Measurements from ENCODE around the gene ZCWPW1. TPM values are rescaled to one million over a fixed set of nuclear protein-coding genes. Genes with fewer than 3 reads are reported as not detected.

The ZCWPW1 gene
- total and polyA plus RNA-seq, 2 of the 13 experiments (the other 11 are each of a cell fraction or from before 2014, with no cell fraction given) = 2.4 to 2.5 TPM

DNA sequence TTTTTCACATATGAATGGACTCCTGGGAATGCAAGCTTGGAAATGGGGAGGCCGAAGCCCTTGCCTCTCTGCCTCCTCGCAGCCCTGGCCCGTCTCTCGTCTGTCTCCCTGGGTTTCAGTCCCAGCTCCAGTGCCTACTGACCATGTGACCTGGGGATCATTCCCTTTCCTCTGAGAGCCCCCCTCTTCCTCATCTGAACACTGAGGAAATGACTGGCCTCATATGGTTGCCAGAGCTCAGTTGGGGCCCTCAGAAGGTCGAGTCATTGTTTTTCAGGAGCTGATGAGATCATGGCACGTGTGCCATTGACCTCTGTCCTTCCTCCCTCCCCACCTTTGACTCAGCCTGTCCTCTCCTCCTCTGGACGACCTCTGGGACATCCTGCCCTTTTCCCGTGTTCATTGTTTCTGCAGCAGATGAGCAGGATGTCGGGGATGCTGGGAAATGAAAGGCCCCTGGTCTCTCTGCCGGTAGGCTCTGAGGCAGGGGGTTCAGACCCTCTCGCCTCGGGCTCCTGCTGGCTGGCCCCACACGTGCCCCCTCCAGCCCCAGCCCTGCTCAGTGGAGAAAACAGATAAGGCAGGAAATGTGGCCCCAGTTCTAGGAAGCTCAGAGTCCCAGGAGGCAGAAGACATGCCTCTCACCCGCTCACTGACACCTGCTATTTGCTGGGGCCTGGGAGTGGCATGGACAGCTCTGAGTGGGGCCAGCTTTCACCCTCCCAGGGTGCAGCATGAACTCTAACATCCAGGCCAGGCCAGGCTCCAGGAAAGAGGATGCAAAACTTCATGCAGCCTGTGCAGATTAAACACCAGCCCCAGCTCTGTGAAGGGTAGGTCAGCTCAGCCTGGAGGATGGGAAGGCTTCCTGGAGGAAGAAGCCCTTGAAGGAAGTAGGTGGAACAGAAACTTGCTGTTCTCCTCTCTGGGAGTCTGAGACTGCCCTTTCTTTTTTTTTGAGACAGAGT is 16.1 kb upstream of the ZCWPW1 start (continued):
- TF ChIP-seq SOX6 (IDR thresholded peaks at IDR 0.05) (peak; percentile 96), SOX6 (CRISPR knock-in tag; IDR thresholded peaks at IDR 0.05) (peak; percentile 100), TBX3 (IDR thresholded peaks at IDR 0.05; ENCODE audit: borderline replicate concordance) (peak; percentile 40; the same call in 1 of the 2 replicates), TOPORS (CRISPR knock-in tag; IDR thresholded peaks at IDR 0.05) (0 out of 2 replicates have a peak, but pooled peaks have one; percentile 44), KAT7 (CRISPR knock-in tag; IDR thresholded peaks at IDR 0.05; ENCODE audit: borderline replicate concordance) (0 out of 2 replicates have a peak, but pooled peaks have one; percentile 35), NONO (IDR thresholded peaks at IDR 0.05) (no peak), NONO (CRISPR knock-in tag; conservative IDR thresholded peaks at IDR 0.05) (peak; percentile 92), ZNF792 (CRISPR knock-in tag; IDR thresholded peaks at IDR 0.05) (peak; percentile 83), ZNF335 (CRISPR knock-in tag; IDR thresholded peaks at IDR 0.05) (peak; percentile 71; the same call in 1 of the 2 replicates), GATAD2A (CRISPR knock-in tag; IDR thresholded peaks at IDR 0.05) (peak; percentile 84), ZNF772 (CRISPR knock-in tag; IDR thresholded peaks at IDR 0.05) (peak; percentile 83), ESRRA (CRISPR knock-in tag; IDR thresholded peaks at IDR 0.05; ENCODE audit: low read depth) (peak; percentile 100), HOXA7 (CRISPR knock-in tag; IDR thresholded peaks at IDR 0.05) (no peak), KMT2B (CRISPR knock-in tag; IDR thresholded peaks at IDR 0.05) (peak; percentile 46; the same call in 1 of the 2 replicates), ZNF337 (CRISPR knock-in tag; IDR thresholded peaks at IDR 0.05; ENCODE audit: borderline replicate concordance, low read depth) (no peak), CENPX (CRISPR knock-in tag; IDR thresholded peaks at IDR 0.05) (no peak), ZNF205 (CRISPR knock-in tag; IDR thresholded peaks at IDR 0.05) (0 out of 2 replicates have a peak, but pooled peaks have one; percentile 27), ZNF83 (CRISPR knock-in tag; IDR thresholded peaks at IDR 0.05; ENCODE audit: borderline replicate concordance) (no peak), TEAD2 (CRISPR knock-in tag; IDR thresholded peaks at IDR 0.05) (no peak), XRCC5 (optimal IDR thresholded peaks at IDR 0.05; ENCODE audit: low read length) (no peak), ZNF644 (CRISPR knock-in tag; IDR thresholded peaks at IDR 0.05; ENCODE audit: low read depth) (peak; percentile 27; the same call in 1 of the 2 replicates), ATM (IDR thresholded peaks at IDR 0.05; ENCODE audit: borderline replicate concordance) (no peak), ZNF615 (CRISPR knock-in tag; IDR thresholded peaks at IDR 0.05; ENCODE audit: borderline replicate concordance) (no peak), TSC22D2 (CRISPR knock-in tag; IDR thresholded peaks at IDR 0.05; ENCODE audit: borderline replicate concordance) (no peak)
- TF ChIP-seq, protein P1, sequence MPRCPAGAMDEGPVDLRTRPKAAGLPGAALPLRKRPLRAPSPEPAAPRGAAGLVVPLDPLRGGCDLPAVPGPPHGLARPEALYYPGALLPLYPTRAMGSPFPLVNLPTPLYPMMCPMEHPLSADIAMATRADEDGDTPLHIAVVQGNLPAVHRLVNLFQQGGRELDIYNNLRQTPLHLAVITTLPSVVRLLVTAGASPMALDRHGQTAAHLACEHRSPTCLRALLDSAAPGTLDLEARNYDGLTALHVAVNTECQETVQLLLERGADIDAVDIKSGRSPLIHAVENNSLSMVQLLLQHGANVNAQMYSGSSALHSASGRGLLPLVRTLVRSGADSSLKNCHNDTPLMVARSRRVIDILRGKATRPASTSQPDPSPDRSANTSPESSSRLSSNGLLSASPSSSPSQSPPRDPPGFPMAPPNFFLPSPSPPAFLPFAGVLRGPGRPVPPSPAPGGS (CRISPR knock-in tag; IDR thresholded peaks at IDR 0.05) = no peak
- TF ChIP-seq, protein P2, sequence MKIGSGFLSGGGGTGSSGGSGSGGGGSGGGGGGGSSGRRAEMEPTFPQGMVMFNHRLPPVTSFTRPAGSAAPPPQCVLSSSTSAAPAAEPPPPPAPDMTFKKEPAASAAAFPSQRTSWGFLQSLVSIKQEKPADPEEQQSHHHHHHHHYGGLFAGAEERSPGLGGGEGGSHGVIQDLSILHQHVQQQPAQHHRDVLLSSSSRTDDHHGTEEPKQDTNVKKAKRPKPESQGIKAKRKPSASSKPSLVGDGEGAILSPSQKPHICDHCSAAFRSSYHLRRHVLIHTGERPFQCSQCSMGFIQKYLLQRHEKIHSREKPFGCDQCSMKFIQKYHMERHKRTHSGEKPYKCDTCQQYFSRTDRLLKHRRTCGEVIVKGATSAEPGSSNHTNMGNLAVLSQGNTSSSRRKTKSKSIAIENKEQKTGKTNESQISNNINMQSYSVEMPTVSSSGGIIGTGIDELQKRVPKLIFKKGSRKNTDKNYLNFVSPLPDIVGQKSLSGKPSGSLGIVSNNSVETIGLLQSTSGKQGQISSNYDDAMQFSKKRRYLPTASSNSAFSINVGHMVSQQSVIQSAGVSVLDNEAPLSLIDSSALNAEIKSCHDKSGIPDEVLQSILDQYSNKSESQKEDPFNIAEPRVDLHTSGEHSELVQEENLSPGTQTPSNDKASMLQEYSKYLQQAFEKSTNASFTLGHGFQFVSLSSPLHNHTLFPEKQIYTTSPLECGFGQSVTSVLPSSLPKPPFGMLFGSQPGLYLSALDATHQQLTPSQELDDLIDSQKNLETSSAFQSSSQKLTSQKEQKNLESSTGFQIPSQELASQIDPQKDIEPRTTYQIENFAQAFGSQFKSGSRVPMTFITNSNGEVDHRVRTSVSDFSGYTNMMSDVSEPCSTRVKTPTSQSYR (CRISPR knock-in tag; IDR thresholded peaks at IDR 0.05; ENCODE audit: borderline replicate concordance) = no peak
- TF ChIP-seq, protein P3, sequence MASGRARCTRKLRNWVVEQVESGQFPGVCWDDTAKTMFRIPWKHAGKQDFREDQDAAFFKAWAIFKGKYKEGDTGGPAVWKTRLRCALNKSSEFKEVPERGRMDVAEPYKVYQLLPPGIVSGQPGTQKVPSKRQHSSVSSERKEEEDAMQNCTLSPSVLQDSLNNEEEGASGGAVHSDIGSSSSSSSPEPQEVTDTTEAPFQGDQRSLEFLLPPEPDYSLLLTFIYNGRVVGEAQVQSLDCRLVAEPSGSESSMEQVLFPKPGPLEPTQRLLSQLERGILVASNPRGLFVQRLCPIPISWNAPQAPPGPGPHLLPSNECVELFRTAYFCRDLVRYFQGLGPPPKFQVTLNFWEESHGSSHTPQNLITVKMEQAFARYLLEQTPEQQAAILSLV (CRISPR knock-in tag; IDR thresholded peaks at IDR 0.05; ENCODE audit: borderline replicate concordance) = no peak; the same call in 1 of the 2 replicates

All from HepG2 (cell line).